Colonic mucosa (tissue), 4 donors: ENCODE results near the gene UBE2H. TPM values are rescaled to one million over a fixed set of nuclear protein-coding genes. Genes with fewer than 3 reads are reported as not detected.

Source experiments
- DNase-seq: peaks from one replicate; pipeline ENCODE4 v3.0.0-alpha.2; 2020
- H3K27ac ChIP-seq: fragments of 200-600 bp; one replicate; pipeline ENCODE4 v1.8.0; 2021
- H3K27me3 ChIP-seq: fragments of 200-600 bp; one replicate; pipeline ENCODE4 v1.8.0; 2021
- H3K36me3 ChIP-seq: fragments of 200-600 bp; one replicate; pipeline ENCODE4 v1.8.0; 2021
- H3K4me1 ChIP-seq: fragments of 200-600 bp; one replicate; pipeline ENCODE4 v1.8.0; 2021; ENCODE audit warnings: mild to moderate bottlenecking
- H3K4me3 ChIP-seq: fragments of 200-600 bp; one replicate; pipeline ENCODE4 v1.8.0; 2021
- H3K9ac ChIP-seq, 2 donors: one replicate each; pipeline ENCODE4 v1.7.0; 2013; ENCODE audit warnings: control low read depth in 2 of 2, low read depth in 2 of 2, low read length in 2 of 2
- H3K9me3 ChIP-seq: fragments of 200-600 bp; one replicate; pipeline ENCODE4 v1.8.0; 2021
- CTCF ChIP-seq: fragments of 200-600 bp; IDR thresholded peaks from one replicate; pipeline ENCODE4 v1.8.0; 2022; ENCODE audit warnings: antibody characterized with exemption, mild to moderate bottlenecking
- intact Hi-C: fragments of 100-400 bp; cut with DNase I; formaldehyde crosslinking; loops from one replicate; pipeline ENCODE4 v1.14.1; 2022
- total RNA-seq, 2 donors: library from RNA; stranded (reverse); fragmentation: NEBNext Ultra II Directional in 1 of 2; extraction: Animal tissue kit (Norgen Biotek cat#: 25700) in 1 of 2; gene quantifications; one replicate each; pipeline ENCODE4 v1.2.1, GENCODE V29; 2021
- donor health status: healthy.
- donor health status: DM: no; HTN: no; CAD: no.
- donor health status: DM: no; HTN: no; CAD: no.

Gene UBE2H
- total RNA-seq, 2 donors from 2014 or later, result 38.4 to 65.8 TPM

- no peak for TF ChIP-seq CTCF
- Histone ChIP-seq H3K27ac (no peak overlapping the region), H3K4me3 (no peak overlapping the region), H3K9me3 (no peaks in the 10 kb centered on the region), H3K9ac (no peak overlapping the region), H3K36me3 (no peaks in the 10 kb centered on the region), H3K27me3 (no peaks in the 10 kb centered on the region), H3K4me1 (no peaks in the 10 kb centered on the region)
- intact Hi-C loops, result no loop called here
- DNase-seq, result no peak
Observed at GRCh38 chr7:129874722-129875121, 78.0 kb downstream of the UBE2H start.

GRCh38 chr7:129872054-129872453, 80.7 kb downstream of the UBE2H start:
- no peak overlapping the region for H3K4me3 ChIP-seq
- intact Hi-C loops, result no loop called here
- no peaks in the 10 kb centered on the region for H3K9me3 ChIP-seq
- H3K36me3 ChIP-seq, result no peaks in the 10 kb centered on the region
- no peaks in the 10 kb centered on the region for H3K4me1 ChIP-seq
- H3K27ac ChIP-seq, result no peak overlapping the region
- no peaks in the 10 kb centered on the region for H3K27me3 ChIP-seq
- DNase-seq, result no peak
- no peak overlapping the region for H3K9ac ChIP-seq
- no peak for TF ChIP-seq CTCF

- intact Hi-C loops, result no loop called here
- Histone ChIP-seq H3K36me3 (no peaks in the 10 kb centered on the region), H3K27ac (no peak overlapping the region), H3K9me3 (no peaks in the 10 kb centered on the region), H3K4me1 (no peaks in the 10 kb centered on the region), H3K4me3 (no peak overlapping the region), H3K27me3 (no peaks in the 10 kb centered on the region), H3K9ac (no peak overlapping the region)
- DNase-seq, result no peak
- no peak for TF ChIP-seq CTCF
Observed at GRCh38 chr7:129870668-129871067, 82.1 kb downstream of the UBE2H start.

- intact Hi-C loops, result no loop called here
- no peak overlapping the region for H3K4me3 ChIP-seq
- TF ChIP-seq CTCF, result no peak
- no peak overlapping the region for H3K9ac ChIP-seq
- no peak for DNase-seq
- H3K4me1 ChIP-seq, result no peaks in the 10 kb centered on the region
- no peak overlapping the region for H3K27ac ChIP-seq
- no peaks in the 10 kb centered on the region for H3K9me3 ChIP-seq
- H3K36me3 ChIP-seq, result no peaks in the 10 kb centered on the region
- no peaks in the 10 kb centered on the region for H3K27me3 ChIP-seq
Observed at GRCh38 chr7:129866251-129866650, 86.5 kb downstream of the UBE2H start.

- H3K36me3 ChIP-seq, result no peaks in the 10 kb centered on the region
- H3K9me3 ChIP-seq, result no peaks in the 10 kb centered on the region
- DNase-seq, result no peak
- H3K27me3 ChIP-seq, result no peaks in the 10 kb centered on the region
- H3K9ac ChIP-seq, result no peak overlapping the region
- H3K4me1 ChIP-seq, result no peaks in the 10 kb centered on the region
- no peak for TF ChIP-seq CTCF
- no peak overlapping the region for H3K27ac ChIP-seq
- intact Hi-C loops, result no loop called here
- no peak overlapping the region for H3K4me3 ChIP-seq
Observed at GRCh38 chr7:129865925-129866201, 86.9 kb downstream of the UBE2H start.
